HepG2 (cell line): ENCODE results near the gene SPATA13. TPM values are rescaled to one million over a fixed set of nuclear protein-coding genes. Genes with fewer than 3 reads are reported as not detected.
A peak's percentile ranks its signal among the peaks of the same experiment; 100 is the strongest.

Experiments
- BCL3 ChIP-seq: sonication (generic); formaldehyde crosslinking; IDR thresholded peaks from 2 replicates; pipeline ENCODE4 v1.5.1; 2020; ENCODE audit warnings: mild to moderate bottlenecking, missing genetic modification reagents, moderate library complexity
- HDAC2 ChIP-seq: sonication (generic); formaldehyde crosslinking; IDR thresholded peaks from 2 replicates; pipeline ENCODE4 v1.4.0; 2020; ENCODE audit warnings: missing genetic modification reagents
- KDM3A ChIP-seq: IDR thresholded peaks from 2 replicates; pipeline ENCODE4 v1.6.1; 2018; ENCODE audit warnings: low read depth, missing compliant biosample characterization
- MXD1 ChIP-seq: sonication (generic); formaldehyde crosslinking; IDR thresholded peaks from 2 replicates; pipeline ENCODE4 v1.4.0; 2020; ENCODE audit warnings: mild to moderate bottlenecking, missing genetic modification reagents
- RNF219 ChIP-seq: sonication (generic); formaldehyde crosslinking; IDR thresholded peaks from 2 replicates; pipeline ENCODE4 v1.5.0; 2020; ENCODE audit warnings: mild to moderate bottlenecking, missing genetic modification reagents
- SMAD3 ChIP-seq: sonication (generic); formaldehyde crosslinking; IDR thresholded peaks from 2 replicates; pipeline ENCODE4 v1.4.0; 2020; ENCODE audit warnings: missing genetic modification reagents
- TCF12 ChIP-seq, 2 experiments: fragments of 450-650 bp in 1 of 2; sonication (generic) in 1 of 2; formaldehyde crosslinking in 1 of 2; IDR thresholded peaks; 2 replicates each; pipeline versions ENCODE4 v1.6.1 to v1.8.0; 2017 to 2022; ENCODE audit warnings: antibody characterized with exemption in 1 of 2, mild to moderate bottlenecking in 1 of 2, missing genetic modification reagents in 1 of 2, moderate library complexity in 1 of 2
- UBTF ChIP-seq: sonication (generic); formaldehyde crosslinking; IDR thresholded peaks from 2 replicates; pipeline ENCODE4 v1.4.0; 2020; ENCODE audit warnings: mild to moderate bottlenecking, missing genetic modification reagents
- ZNF263 ChIP-seq: sonication (generic); formaldehyde crosslinking; IDR thresholded peaks from 2 replicates; pipeline ENCODE4 v1.4.0; 2020; ENCODE audit warnings: missing genetic modification reagents
- ZNF326 ChIP-seq: sonication (generic); formaldehyde crosslinking; IDR thresholded peaks from 2 replicates; pipeline ENCODE4 v1.4.0; 2020; ENCODE audit warnings: missing genetic modification reagents, borderline replicate concordance
- ZNF496 ChIP-seq: sonication (generic); formaldehyde crosslinking; IDR thresholded peaks from 2 replicates; pipeline ENCODE4 v1.8.1; 2023; ENCODE audit warnings: mild to moderate bottlenecking, moderate library complexity, missing genetic modification reagents; ENCODE audit not compliant: insufficient replicate concordance
- ZNF577 ChIP-seq: sonication (generic); formaldehyde crosslinking; IDR thresholded peaks from 2 replicates; pipeline ENCODE4 v1.4.0; 2020; ENCODE audit warnings: mild to moderate bottlenecking, low read depth, missing genetic modification reagents, borderline replicate concordance
- ZNF609 ChIP-seq: sonication (generic); formaldehyde crosslinking; IDR thresholded peaks from 2 replicates; pipeline ENCODE4 v1.4.0; 2020; ENCODE audit warnings: mild to moderate bottlenecking, missing genetic modification reagents, borderline replicate concordance
- ZNF749 ChIP-seq: sonication (generic); formaldehyde crosslinking; IDR thresholded peaks from 2 replicates; pipeline ENCODE4 v1.8.0; 2022; ENCODE audit warnings: mild to moderate bottlenecking, missing genetic modification reagents, moderate library complexity, borderline replicate concordance
- polyA plus RNA-seq, 8 experiments: library from polyadenylated mRNA; depleted of rRNA in 3 of 8; stranded (reverse) in 7 of 8; unstranded in 1 of 8; fragments of >200 nt; fragmentation: Illumina TruSeq in 4 of 8; extraction: Trizol in 4 of 8; gene quantifications; 2 replicates each; pipeline versions ENCODE4 v1.2.1 to v1.2.3, GENCODE V29; 2011 to 2016; ENCODE audit warnings: low read depth in 4 of 8, missing spikeins in 1 of 8, mixed read lengths in 1 of 8; ENCODE audit not compliant: insufficient read depth in 1 of 8
- total RNA-seq, 5 experiments: library from RNA; depleted of rRNA; stranded (reverse); fragments of >200 nt; fragmentation: Illumina TruSeq; extraction: Trizol; gene quantifications; 2 replicates each; pipeline ENCODE4 v1.2.3, GENCODE V29; 2016; ENCODE audit warnings: low read depth in 1 of 5
- TF ChIP-seq, protein P1 (sequence below): sonication (generic); formaldehyde crosslinking; conservative IDR thresholded peaks from 2 replicates; pipeline ENCODE4 v1.8.0; 2022; ENCODE audit warnings: low read depth, missing genetic modification reagents

Gene SPATA13
- total and polyA plus RNA-seq, 2 of the 13 experiments (the other 11 are each of a cell fraction or from before 2014, with no cell fraction given): 11.3 to 14.2 TPM

- TF ChIP-seq ZNF609 (CRISPR knock-in tag): peak; percentile 73
- no peak for TF ChIP-seq MXD1
- TF ChIP-seq SMAD3 (CRISPR knock-in tag): no peak
- TF ChIP-seq KDM3A (CRISPR knock-in tag): no peak; the same call in 1 of the 2 replicates
- no peak for TF ChIP-seq ZNF749 (CRISPR knock-in tag)
- TF ChIP-seq, protein P1, sequence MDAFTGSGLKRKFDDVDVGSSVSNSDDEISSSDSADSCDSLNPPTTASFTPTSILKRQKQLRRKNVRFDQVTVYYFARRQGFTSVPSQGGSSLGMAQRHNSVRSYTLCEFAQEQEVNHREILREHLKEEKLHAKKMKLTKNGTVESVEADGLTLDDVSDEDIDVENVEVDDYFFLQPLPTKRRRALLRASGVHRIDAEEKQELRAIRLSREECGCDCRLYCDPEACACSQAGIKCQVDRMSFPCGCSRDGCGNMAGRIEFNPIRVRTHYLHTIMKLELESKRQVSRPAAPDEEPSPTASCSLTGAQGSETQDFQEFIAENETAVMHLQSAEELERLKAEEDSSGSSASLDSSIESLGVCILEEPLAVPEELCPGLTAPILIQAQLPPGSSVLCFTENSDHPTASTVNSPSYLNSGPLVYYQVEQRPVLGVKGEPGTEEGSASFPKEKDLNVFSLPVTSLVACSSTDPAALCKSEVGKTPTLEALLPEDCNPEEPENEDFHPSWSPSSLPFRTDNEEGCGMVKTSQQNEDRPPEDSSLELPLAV (CRISPR knock-in tag): no peak
- 0 out of 2 replicates have a peak, but pooled peaks have one; percentile 11 for TF ChIP-seq ZNF263 (CRISPR knock-in tag)
- no peak for TF ChIP-seq ZNF496
- no peak for TF ChIP-seq TCF12 (IDR thresholded peaks at IDR 0.05)
- TF ChIP-seq TCF12 (CRISPR knock-in tag; IDR thresholded peaks at IDR 0.05): no peak
- TF ChIP-seq HDAC2: peak; percentile 63
- TF ChIP-seq RNF219: no peak
- no peak for TF ChIP-seq ZNF577 (CRISPR knock-in tag)
- TF ChIP-seq BCL3 (CRISPR knock-in tag): no peak
- no peak for TF ChIP-seq ZNF326 (CRISPR knock-in tag)
- no peak for TF ChIP-seq UBTF
Measured at GRCh38 chr13:24217601-24218281, 57.2 kb downstream of the SPATA13 start (continued).
